HepG2 (cell line): ENCODE data around the gene PKLR. TPM values are rescaled to one million over a fixed set of nuclear protein-coding genes. Genes with fewer than 3 reads are reported as not detected.

Experiments used
- ETV6 ChIP-seq: sonication (generic); formaldehyde crosslinking; conservative IDR thresholded peaks from 2 replicates; pipeline ENCODE4 v1.4.0; 2020; ENCODE audit warnings: missing genetic modification reagents
- HIC2 ChIP-seq: sonication (generic); formaldehyde crosslinking; IDR thresholded peaks from 2 replicates; pipeline ENCODE4 v1.9.0; 2022; ENCODE audit warnings: low read depth, missing genetic modification reagents
- HIVEP1 ChIP-seq: sonication (generic); formaldehyde crosslinking; IDR thresholded peaks from 2 replicates; pipeline ENCODE4 v1.4.0; 2020; ENCODE audit warnings: mild to moderate bottlenecking, missing genetic modification reagents
- HNRNPK ChIP-seq: fragments of 200-400 bp; formaldehyde crosslinking; IDR thresholded peaks from 2 replicates; pipeline ENCODE4 v1.6.1; 2018; ENCODE audit warnings: low read length, low read depth, moderate library complexity, mild to moderate bottlenecking; ENCODE audit not compliant: poor library complexity, severe bottlenecking
- MED13 ChIP-seq: sonication (generic); formaldehyde crosslinking; IDR thresholded peaks from 2 replicates; pipeline ENCODE4 v1.5.0; 2020; ENCODE audit warnings: missing genetic modification reagents
- MYPOP ChIP-seq: sonication (generic); formaldehyde crosslinking; IDR thresholded peaks from 2 replicates; pipeline ENCODE4 v1.8.1; 2023; ENCODE audit warnings: mild to moderate bottlenecking, moderate library complexity, missing genetic modification reagents
- NFKBIZ ChIP-seq: IDR thresholded peaks from 2 replicates; pipeline ENCODE4 v1.6.1; 2018; ENCODE audit warnings: missing genetic modification reagents, missing compliant biosample characterization
- PCBP1 ChIP-seq: fragments of 200-400 bp; formaldehyde crosslinking; IDR thresholded peaks from 2 replicates; pipeline ENCODE4 v1.6.1; 2017; ENCODE audit warnings: mild to moderate bottlenecking, low read depth, low read length, borderline replicate concordance
- STAG1 ChIP-seq: sonication (generic); formaldehyde crosslinking; IDR thresholded peaks from 2 replicates; pipeline ENCODE4 v1.4.0; 2020; ENCODE audit warnings: missing genetic modification reagents
- ZBTB20 ChIP-seq: sonication (generic); formaldehyde crosslinking; IDR thresholded peaks from 2 replicates; pipeline ENCODE4 v1.8.1; 2023; ENCODE audit warnings: missing genetic modification reagents, low read depth, mild to moderate bottlenecking, borderline replicate concordance
- ZBTB7B ChIP-seq: sonication (generic); formaldehyde crosslinking; IDR thresholded peaks from 2 replicates; pipeline ENCODE4 v1.4.0; 2020; ENCODE audit warnings: missing genetic modification reagents
- ZNF558 ChIP-seq: sonication (generic); formaldehyde crosslinking; IDR thresholded peaks from 2 replicates; pipeline ENCODE4 v1.9.0; 2022; ENCODE audit warnings: mild to moderate bottlenecking, missing genetic modification reagents, borderline replicate concordance
- ZNF710 ChIP-seq: sonication (generic); formaldehyde crosslinking; IDR thresholded peaks from 2 replicates; pipeline ENCODE4 v1.5.0; 2020; ENCODE audit warnings: mild to moderate bottlenecking, missing genetic modification reagents, borderline replicate concordance
- ZNF737 ChIP-seq: sonication (generic); formaldehyde crosslinking; IDR thresholded peaks from 2 replicates; pipeline ENCODE4 v1.5.0; 2020; ENCODE audit warnings: missing genetic modification reagents, mild to moderate bottlenecking, borderline replicate concordance
- ZNF740 ChIP-seq: sonication (generic); formaldehyde crosslinking; IDR thresholded peaks from 2 replicates; pipeline ENCODE4 v1.4.0; 2020; ENCODE audit warnings: missing genetic modification reagents
- ZNF879 ChIP-seq: sonication (generic); formaldehyde crosslinking; IDR thresholded peaks from 2 replicates; pipeline ENCODE4 v1.8.1; 2023; ENCODE audit warnings: missing genetic modification reagents
- polyA plus RNA-seq, 8 experiments: library from polyadenylated mRNA; depleted of rRNA in 3 of 8; stranded (reverse) in 7 of 8; unstranded in 1 of 8; fragments of >200 nt; fragmentation: Illumina TruSeq in 4 of 8; extraction: Trizol in 4 of 8; gene quantifications; 2 replicates each; pipeline versions ENCODE4 v1.2.1 to v1.2.3, GENCODE V29; 2011 to 2016; ENCODE audit warnings: low read depth in 4 of 8, missing spikeins in 1 of 8, mixed read lengths in 1 of 8; ENCODE audit not compliant: insufficient read depth in 1 of 8
- total RNA-seq, 5 experiments: library from RNA; depleted of rRNA; stranded (reverse); fragments of >200 nt; fragmentation: Illumina TruSeq; extraction: Trizol; gene quantifications; 2 replicates each; pipeline ENCODE4 v1.2.3, GENCODE V29; 2016; ENCODE audit warnings: low read depth in 1 of 5

Gene PKLR
- total and polyA plus RNA-seq, 2 of the 13 experiments (the other 11 are each of a cell fraction or from before 2014, with no cell fraction given): 10.3 to 29.3 TPM

- 0 out of 2 replicates have a peak, but pooled peaks have one; percentile 27 for TF ChIP-seq MED13
- TF ChIP-seq ZNF737: no peak
- TF ChIP-seq ZBTB7B: no peak
- TF ChIP-seq STAG1 (CRISPR knock-in tag): no peak
- no peak for TF ChIP-seq NFKBIZ (CRISPR knock-in tag)
- TF ChIP-seq ETV6 (CRISPR knock-in tag): no peak
- TF ChIP-seq HIVEP1 (CRISPR knock-in tag): no peak
- TF ChIP-seq PCBP1: no peak
- 0 out of 2 replicates have a peak, but pooled peaks have one; percentile 14 for TF ChIP-seq ZBTB20 (CRISPR knock-in tag)
- TF ChIP-seq HIC2: no peak
- peak; percentile 57; the same call in 1 of the 2 replicates for TF ChIP-seq ZNF740 (CRISPR knock-in tag)
- no peak for TF ChIP-seq ZNF879 (CRISPR knock-in tag)
- TF ChIP-seq HNRNPK: peak; percentile 82
- TF ChIP-seq ZNF558: no peak
- 0 out of 2 replicates have a peak, but pooled peaks have one; percentile 30 for TF ChIP-seq ZNF710 (CRISPR knock-in tag)
- no peak for TF ChIP-seq MYPOP
These were observed 28.5 kb downstream of the PKLR start (continued) for GRCh38 chr1:155272466-155273342.
